BE2C (cell line): ENCODE results near the gene LRG1.
"Not testable (repeated sequence)": the region's sequence is repeated elsewhere in the genome, so short reads cannot be mapped to it uniquely, and the experiment has no call there.

ENCODE experiments used
- DNase-seq: peaks from one replicate; pipeline ENCODE4 v3.0.0-alpha.2; 2020
- H3K27me3 ChIP-seq: fragments of 250-450 bp; sonication (Bioruptor Pico); 2 replicates; pipeline ENCODE4 v1.5.1; 2020; ENCODE audit warnings: mild to moderate bottlenecking
- H3K36me3 ChIP-seq: fragments of 250-450 bp; sonication (Bioruptor Pico); 2 replicates; pipeline ENCODE4 v1.5.1; 2020; ENCODE audit warnings: mild to moderate bottlenecking
- H3K4me1 ChIP-seq: fragments of 250-450 bp; sonication (Bioruptor Pico); 2 replicates; pipeline ENCODE4 v1.5.1; 2020
- H3K4me3 ChIP-seq: 2 replicates; pipeline ENCODE4 v1.5.1; 2011; ENCODE audit warnings: low read depth, low read length
- H3K9me3 ChIP-seq: fragments of 250-450 bp; sonication (Bioruptor Pico); 2 replicates; pipeline ENCODE4 v1.5.1; 2020
- CTCF ChIP-seq: IDR thresholded peaks from 2 replicates; pipeline ENCODE4 v1.5.1; 2012; ENCODE audit warnings: mild to moderate bottlenecking, low read depth, low read length

LRG1 gene

GRCh38 chr19:4531562-4532165, 8.2 kb downstream of the LRG1 start:
- Histone ChIP-seq H3K9me3 (no peaks in the 10 kb centered on the region), H3K4me1 (no peaks in the 10 kb centered on the region; the same call in none of the 2 replicates), H3K27me3 (no peaks in the 10 kb centered on the region), H3K36me3 (no peaks in the 10 kb centered on the region), H3K4me3 (no peak overlapping the region)
- peak; percentile 56 for DNase-seq
- TF ChIP-seq CTCF = no peak

- no peak for TF ChIP-seq CTCF
- H3K36me3 ChIP-seq = no peaks in the 10 kb centered on the region
- H3K4me3 ChIP-seq = no peak overlapping the region
- no peaks in the 10 kb centered on the region for H3K27me3 ChIP-seq
- no peaks in the 10 kb centered on the region for H3K9me3 ChIP-seq
- DNase-seq = no peak
- no peaks in the 10 kb centered on the region; the same call in 1 of the 2 replicates for H3K4me1 ChIP-seq
These were observed 9.8 kb downstream of the LRG1 start for GRCh38 chr19:4529924-4530522.

- no peak for TF ChIP-seq CTCF
- no peaks in the 10 kb centered on the region for H3K27me3 ChIP-seq
These were observed 11.0 kb downstream of the LRG1 start for GRCh38 chr19:4528843-4529242.

GRCh38 chr19:4527377-4527776, 12.5 kb downstream of the LRG1 start:
- not testable (repeated sequence) for H3K27me3 ChIP-seq

More at GRCh38 chr19:4528843-4529242, 11.0 kb downstream of the LRG1 start:
- H3K4me3 ChIP-seq = no peak overlapping the region
- no peaks in the 10 kb centered on the region; the same call in 1 of the 2 replicates for H3K4me1 ChIP-seq
- DNase-seq = no peak
- no peaks in the 10 kb centered on the region for H3K9me3 ChIP-seq
- H3K36me3 ChIP-seq = no peaks in the 10 kb centered on the region

GRCh38 chr19:4525563-4526002, 14.3 kb downstream of the LRG1 start:
- TF ChIP-seq CTCF = no peak
- no peaks in the 10 kb centered on the region for H3K36me3 ChIP-seq
- H3K27me3 ChIP-seq = no peaks in the 10 kb centered on the region
- H3K4me1 ChIP-seq = no peaks in the 10 kb centered on the region
- H3K4me3 ChIP-seq = no peak overlapping the region
- DNase-seq = no peak
- H3K9me3 ChIP-seq = no peaks in the 10 kb centered on the region

More at GRCh38 chr19:4527377-4527776, 12.5 kb downstream of the LRG1 start:
- H3K4me3 ChIP-seq, DNase-seq, H3K36me3 ChIP-seq, H3K4me1 ChIP-seq, H3K9me3 ChIP-seq: not testable (repeated sequence)

GRCh38 chr19:4524808-4525562, 14.9 kb downstream of the LRG1 start:
- no peaks in the 10 kb centered on the region for H3K27me3 ChIP-seq
- TF ChIP-seq CTCF = peak; percentile 86
- no peaks in the 10 kb centered on the region for H3K9me3 ChIP-seq
- peak; percentile 80 for DNase-seq
- no peaks in the 10 kb centered on the region for H3K36me3 ChIP-seq
- no peak overlapping the region for H3K4me3 ChIP-seq
- no peaks in the 10 kb centered on the region for H3K4me1 ChIP-seq
